ENCODE results near the gene RNU6-1.

RNU6-1 gene

DNA sequence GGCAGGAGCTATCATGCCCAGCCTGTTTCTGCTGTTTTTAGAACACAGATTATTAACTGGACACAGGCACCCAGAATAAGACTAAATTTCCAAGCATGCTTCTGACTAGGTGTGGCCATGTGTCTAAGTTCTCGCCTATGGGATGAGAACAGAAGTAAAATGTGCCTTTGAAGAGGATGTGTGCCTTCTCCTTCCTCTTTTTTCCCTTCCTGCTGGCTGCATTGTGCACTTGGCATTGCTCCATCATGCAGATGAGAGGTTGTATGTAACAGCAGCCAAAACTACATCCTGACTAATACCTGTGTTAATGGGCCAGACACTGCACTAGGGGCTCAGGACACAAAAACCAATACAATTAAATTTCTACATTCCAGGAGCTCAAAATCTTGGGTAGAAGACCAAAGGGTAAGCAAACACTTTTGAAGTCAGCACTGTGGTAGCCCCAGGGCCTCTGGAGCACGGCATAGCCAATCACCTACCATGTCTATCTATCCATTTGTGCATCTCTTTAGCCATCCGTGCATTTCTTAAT is 40.9 kb upstream of the RNU6-1 start:
- H3K27ac ChIP-seq, result no peak overlapping the region
- no peak for DNase-seq (ENCODE audit: low read depth, low spot score)
- no peak overlapping the region for H3K4me3 ChIP-seq
- no peaks in the 10 kb centered on the region for H3K36me3 ChIP-seq (ENCODE audit: insufficient read depth, low read length)
- H3K9me3 ChIP-seq (ENCODE audit: low read depth, low read length), result no peaks in the 10 kb centered on the region
- TF ChIP-seq EZH2 (IDR thresholded peaks at IDR 0.05) (no peak), POLR2AphosphoS5 (IDR thresholded peaks at IDR 0.05; ENCODE audit: borderline replicate concordance, low read depth, low read length) (no peak), FOXP2 (optimal IDR thresholded peaks at IDR 0.05; ENCODE audit: control extremely low read depth, extremely low read length, insufficient read depth) (no peak)
- H3K9ac ChIP-seq (ENCODE audit: insufficient read length), result no peak overlapping the region

DNA sequence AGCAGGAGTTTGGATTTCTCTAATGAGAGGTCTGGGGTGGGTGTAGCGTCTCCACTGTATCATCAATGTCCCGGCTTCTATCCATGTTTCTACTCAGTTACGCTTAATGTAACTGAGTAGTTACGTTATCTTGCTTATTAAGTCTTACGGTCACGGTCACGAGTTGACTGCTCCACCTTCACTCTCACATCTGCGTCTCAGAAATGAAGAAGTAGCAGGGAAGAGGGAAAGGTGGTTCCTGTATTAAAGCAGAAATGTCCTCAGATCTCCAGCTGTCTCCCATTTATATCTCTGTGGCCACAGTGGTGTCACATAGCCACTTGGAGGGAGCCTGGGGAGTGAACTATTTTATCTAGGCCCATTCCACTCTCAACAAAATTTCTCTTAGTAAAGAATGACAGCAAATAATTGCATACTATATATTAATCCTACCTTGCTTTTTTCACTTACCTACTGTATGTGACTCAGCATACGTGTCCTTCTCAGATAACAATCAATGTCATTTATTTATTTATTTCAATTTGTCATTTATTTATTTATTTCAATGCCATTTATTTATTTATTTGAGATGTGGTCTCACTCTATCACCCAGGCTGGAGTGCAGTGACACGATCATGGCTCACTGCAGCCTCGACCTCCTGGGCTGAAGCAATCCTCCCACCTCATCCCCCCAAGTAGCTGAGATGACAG is 39.7 kb upstream of the RNU6-1 start:
- H3K9me3 ChIP-seq (ENCODE audit: low read depth, low read length), result no peaks in the 10 kb centered on the region
- H3K4me3 ChIP-seq, result no peak overlapping the region
- H3K36me3 ChIP-seq (ENCODE audit: insufficient read depth, low read length), result no peaks in the 10 kb centered on the region
- DNase-seq (ENCODE audit: low read depth, low spot score), result no peak
- H3K9ac ChIP-seq (ENCODE audit: insufficient read length), result no peak overlapping the region
- peak overlapping the region; percentile 34; the same call in 1 of the 2 replicates for H3K27ac ChIP-seq
- TF ChIP-seq FOXP2 (optimal IDR thresholded peaks at IDR 0.05; ENCODE audit: control extremely low read depth, extremely low read length, insufficient read depth) (no peak), POLR2AphosphoS5 (IDR thresholded peaks at IDR 0.05; ENCODE audit: borderline replicate concordance, low read depth, low read length) (no peak), EZH2 (IDR thresholded peaks at IDR 0.05) (no peak)

DNA sequence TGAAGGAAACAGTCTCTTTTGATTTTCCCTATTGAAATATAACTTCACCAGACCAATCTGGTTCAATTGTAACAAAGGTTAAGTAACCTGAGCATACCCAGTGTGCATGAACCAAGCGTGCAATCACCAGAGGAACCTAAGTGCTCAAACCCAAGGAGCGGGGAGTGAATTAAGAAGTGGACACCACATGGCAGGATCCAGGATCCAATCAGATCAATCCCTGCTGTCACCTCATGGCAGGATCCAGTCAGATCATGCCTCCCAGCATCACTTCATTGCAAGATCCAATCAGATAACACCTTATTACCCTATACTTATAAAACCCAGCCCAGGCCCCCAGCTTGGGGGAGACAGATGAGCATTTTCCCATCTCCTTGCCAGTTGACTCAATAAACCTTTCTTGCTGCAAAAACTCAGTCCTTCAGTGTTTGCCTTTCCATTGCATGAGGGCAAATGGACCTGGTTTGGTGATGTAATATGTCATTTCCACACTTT is 38.9 kb upstream of the RNU6-1 start:
- TF ChIP-seq EZH2 (IDR thresholded peaks at IDR 0.05) (no peak), FOXP2 (optimal IDR thresholded peaks at IDR 0.05; ENCODE audit: control extremely low read depth, extremely low read length, insufficient read depth) (no peak), POLR2AphosphoS5 (IDR thresholded peaks at IDR 0.05; ENCODE audit: borderline replicate concordance, low read depth, low read length) (no peak)
- Histone ChIP-seq H3K36me3 (ENCODE audit: insufficient read depth, low read length) (no peaks in the 10 kb centered on the region), H3K27ac (peak overlapping the region; percentile 34; the same call in 1 of the 2 replicates), H3K9me3 (ENCODE audit: low read depth, low read length) (no peaks in the 10 kb centered on the region), H3K9ac (ENCODE audit: insufficient read length) (no peak overlapping the region), H3K4me3 (no peak overlapping the region)
- DNase-seq (ENCODE audit: low read depth, low spot score), result no peak

DNA sequence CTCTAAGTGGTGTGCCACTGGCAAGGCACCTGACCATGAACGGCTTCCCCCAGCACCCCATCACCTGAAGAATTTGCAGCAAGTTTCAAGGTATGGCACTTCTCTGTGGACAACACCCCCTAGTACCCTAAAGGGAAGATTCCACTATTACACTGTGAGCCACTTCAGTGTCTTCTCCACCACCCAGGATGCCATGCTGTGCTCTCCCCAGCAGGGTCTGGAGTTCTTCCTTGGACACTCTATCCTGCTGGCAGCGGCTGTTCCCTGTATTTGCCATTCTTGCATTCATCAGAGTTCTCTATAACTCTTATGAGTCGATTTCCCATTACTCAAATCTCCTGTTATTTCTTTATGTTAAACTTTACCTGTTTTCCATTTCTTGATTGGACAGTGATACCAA is 33.9 kb upstream of the RNU6-1 start:
- Histone ChIP-seq H3K27ac (no peak overlapping the region), H3K36me3 (ENCODE audit: insufficient read depth, low read length) (no peaks in the 10 kb centered on the region), H3K9ac (ENCODE audit: insufficient read length) (no peak overlapping the region), H3K4me3 (no peak overlapping the region), H3K9me3 (ENCODE audit: low read depth, low read length) (no peaks in the 10 kb centered on the region)
- no peak for TF ChIP-seq POLR2AphosphoS5 (IDR thresholded peaks at IDR 0.05; ENCODE audit: borderline replicate concordance, low read depth, low read length)
- TF ChIP-seq EZH2 (IDR thresholded peaks at IDR 0.05), result no peak
- TF ChIP-seq FOXP2 (optimal IDR thresholded peaks at IDR 0.05; ENCODE audit: control extremely low read depth, extremely low read length, insufficient read depth), result no peak
- no peak for DNase-seq (ENCODE audit: low read depth, low spot score)

DNA sequence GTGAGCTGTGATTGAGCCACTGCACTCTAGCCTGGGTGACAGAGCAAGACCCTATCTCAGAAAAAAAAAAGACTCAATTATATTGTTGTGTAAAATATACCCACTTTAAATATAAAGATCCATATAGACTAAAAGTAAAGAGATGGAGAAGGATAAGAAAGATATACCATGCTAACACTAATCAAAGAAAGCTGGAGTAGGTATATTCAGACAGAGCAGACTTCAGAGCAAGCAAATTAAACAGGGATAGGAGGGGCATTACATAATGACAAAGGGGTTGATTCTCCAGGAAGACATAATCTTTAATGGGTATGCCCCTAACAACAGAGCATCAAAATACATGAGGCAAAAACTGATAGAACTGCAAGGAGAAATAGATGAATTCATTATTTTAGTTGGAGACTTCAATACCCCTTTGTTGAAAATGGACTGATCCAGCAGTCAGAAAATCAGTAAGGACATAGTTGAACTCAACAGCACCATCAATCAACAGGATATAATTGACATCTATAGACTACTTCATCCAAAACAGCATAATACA is 31.1 kb upstream of the RNU6-1 start:
- Histone ChIP-seq H3K9ac (ENCODE audit: insufficient read length) (no peak overlapping the region), H3K9me3 (ENCODE audit: low read depth, low read length) (no peaks in the 10 kb centered on the region), H3K4me3 (no peak overlapping the region), H3K36me3 (ENCODE audit: insufficient read depth, low read length) (no peaks in the 10 kb centered on the region), H3K27ac (no peak overlapping the region)
- DNase-seq (ENCODE audit: low read depth, low spot score), result no peak
- TF ChIP-seq POLR2AphosphoS5 (IDR thresholded peaks at IDR 0.05; ENCODE audit: borderline replicate concordance, low read depth, low read length), result no peak
- TF ChIP-seq FOXP2 (optimal IDR thresholded peaks at IDR 0.05; ENCODE audit: control extremely low read depth, extremely low read length, insufficient read depth), result no peak
- no peak for TF ChIP-seq EZH2 (IDR thresholded peaks at IDR 0.05)

DNA sequence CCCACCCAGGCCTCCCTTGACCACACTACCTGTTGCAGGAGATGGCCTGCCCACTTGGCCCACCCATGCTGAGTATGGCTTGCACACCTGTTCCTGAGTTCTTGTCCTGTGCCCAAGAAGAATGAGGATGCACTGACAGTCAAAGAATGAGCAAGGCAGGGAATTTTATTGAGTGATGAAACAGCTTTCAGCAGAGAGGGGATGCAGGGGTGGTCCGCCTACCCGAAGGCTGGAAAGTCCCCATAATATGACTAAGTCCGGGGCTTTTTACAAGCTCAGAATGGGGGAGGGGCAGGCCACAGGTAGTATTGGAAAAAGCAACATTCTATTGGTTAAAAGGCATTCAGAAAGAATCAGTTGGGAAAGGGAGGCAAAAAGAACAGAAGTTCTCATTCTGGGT is 29.9 kb upstream of the RNU6-1 start:
- no peak overlapping the region for H3K9ac ChIP-seq (ENCODE audit: insufficient read length)
- no peak overlapping the region for H3K4me3 ChIP-seq
- TF ChIP-seq EZH2 (IDR thresholded peaks at IDR 0.05) (no peak), FOXP2 (optimal IDR thresholded peaks at IDR 0.05; ENCODE audit: control extremely low read depth, extremely low read length, insufficient read depth) (no peak), POLR2AphosphoS5 (IDR thresholded peaks at IDR 0.05; ENCODE audit: borderline replicate concordance, low read depth, low read length) (no peak)
- no peaks in the 10 kb centered on the region for H3K9me3 ChIP-seq (ENCODE audit: low read depth, low read length)
- no peak for DNase-seq (ENCODE audit: low read depth, low spot score)
- no peaks in the 10 kb centered on the region for H3K36me3 ChIP-seq (ENCODE audit: insufficient read depth, low read length)
- H3K27ac ChIP-seq, result no peak overlapping the region

DNA sequence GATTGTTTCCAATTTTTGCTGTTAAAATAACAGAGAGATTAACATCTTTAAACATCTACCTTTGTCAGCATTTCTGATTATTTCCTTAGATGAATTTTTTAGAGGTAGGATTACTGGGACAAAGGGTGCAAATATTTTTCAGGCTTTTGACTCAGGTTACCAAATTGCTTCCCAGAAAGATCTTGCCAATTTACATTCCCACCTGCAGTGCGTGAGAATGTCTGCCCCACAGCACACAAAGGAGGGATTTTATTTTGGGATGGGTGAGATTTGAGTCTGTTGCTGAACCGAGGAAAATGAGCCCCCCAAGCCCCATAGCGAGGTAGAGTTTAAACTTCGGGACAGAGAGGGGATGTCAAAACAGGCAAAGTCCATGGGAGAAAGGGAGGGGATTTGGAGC is 25.9 kb upstream of the RNU6-1 start:
- no peak for DNase-seq (ENCODE audit: low read depth, low spot score)
- Histone ChIP-seq H3K9ac (ENCODE audit: insufficient read length) (no peak overlapping the region), H3K27ac (no peak overlapping the region), H3K9me3 (ENCODE audit: low read depth, low read length) (no peaks in the 10 kb centered on the region), H3K36me3 (ENCODE audit: insufficient read depth, low read length) (no peaks in the 10 kb centered on the region), H3K4me3 (no peak overlapping the region)
- TF ChIP-seq POLR2AphosphoS5 (IDR thresholded peaks at IDR 0.05; ENCODE audit: borderline replicate concordance, low read depth, low read length) (no peak), FOXP2 (optimal IDR thresholded peaks at IDR 0.05; ENCODE audit: control extremely low read depth, extremely low read length, insufficient read depth) (no peak), EZH2 (IDR thresholded peaks at IDR 0.05) (no peak)

DNA sequence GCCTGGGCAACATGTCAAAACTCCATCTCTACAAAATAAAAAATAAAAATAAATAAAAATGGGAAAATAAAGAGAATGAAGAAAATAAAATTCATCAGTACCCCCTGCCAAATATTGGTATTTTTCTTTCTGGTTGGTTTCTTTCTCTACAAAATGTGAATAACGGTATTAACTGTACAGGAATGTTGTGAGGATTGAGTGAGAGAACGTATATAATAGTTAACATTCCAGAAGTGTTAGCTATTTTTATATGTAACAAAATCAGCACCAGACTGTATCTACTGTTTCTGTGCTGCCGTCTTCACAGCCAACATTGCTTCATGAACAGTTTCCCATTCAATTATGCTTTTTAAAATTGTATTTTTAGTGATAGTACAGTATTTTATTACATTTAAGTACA is 25.5 kb upstream of the RNU6-1 start:
- DNase-seq (ENCODE audit: low read depth, low spot score), result no peak
- H3K9me3 ChIP-seq (ENCODE audit: low read depth, low read length), result no peaks in the 10 kb centered on the region
- no peak overlapping the region for H3K9ac ChIP-seq (ENCODE audit: insufficient read length)
- no peak overlapping the region for H3K27ac ChIP-seq
- H3K36me3 ChIP-seq (ENCODE audit: insufficient read depth, low read length), result no peaks in the 10 kb centered on the region
- H3K4me3 ChIP-seq, result no peak overlapping the region
- TF ChIP-seq EZH2 (IDR thresholded peaks at IDR 0.05), result no peak
- no peak for TF ChIP-seq FOXP2 (optimal IDR thresholded peaks at IDR 0.05; ENCODE audit: control extremely low read depth, extremely low read length, insufficient read depth)
- no peak for TF ChIP-seq POLR2AphosphoS5 (IDR thresholded peaks at IDR 0.05; ENCODE audit: borderline replicate concordance, low read depth, low read length)

All from SK-N-MC (cell line).